SH-SY5Y (cell line): ENCODE data around the gene FYTTD1.

Experiments used
- GATA2 ChIP-seq: IDR thresholded peaks from 2 replicates; pipeline ENCODE4 v1.6.1; 2011; ENCODE audit warnings: mild to moderate bottlenecking, low read depth, low read length
- GATA3 ChIP-seq: IDR thresholded peaks from 2 replicates; pipeline ENCODE4 v1.6.1; 2011; ENCODE audit warnings: low read depth, mild to moderate bottlenecking, low read length, moderate library complexity

FYTTD1 gene, protein sequence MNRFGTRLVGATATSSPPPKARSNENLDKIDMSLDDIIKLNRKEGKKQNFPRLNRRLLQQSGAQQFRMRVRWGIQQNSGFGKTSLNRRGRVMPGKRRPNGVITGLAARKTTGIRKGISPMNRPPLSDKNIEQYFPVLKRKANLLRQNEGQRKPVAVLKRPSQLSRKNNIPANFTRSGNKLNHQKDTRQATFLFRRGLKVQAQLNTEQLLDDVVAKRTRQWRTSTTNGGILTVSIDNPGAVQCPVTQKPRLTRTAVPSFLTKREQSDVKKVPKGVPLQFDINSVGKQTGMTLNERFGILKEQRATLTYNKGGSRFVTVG

DNA sequence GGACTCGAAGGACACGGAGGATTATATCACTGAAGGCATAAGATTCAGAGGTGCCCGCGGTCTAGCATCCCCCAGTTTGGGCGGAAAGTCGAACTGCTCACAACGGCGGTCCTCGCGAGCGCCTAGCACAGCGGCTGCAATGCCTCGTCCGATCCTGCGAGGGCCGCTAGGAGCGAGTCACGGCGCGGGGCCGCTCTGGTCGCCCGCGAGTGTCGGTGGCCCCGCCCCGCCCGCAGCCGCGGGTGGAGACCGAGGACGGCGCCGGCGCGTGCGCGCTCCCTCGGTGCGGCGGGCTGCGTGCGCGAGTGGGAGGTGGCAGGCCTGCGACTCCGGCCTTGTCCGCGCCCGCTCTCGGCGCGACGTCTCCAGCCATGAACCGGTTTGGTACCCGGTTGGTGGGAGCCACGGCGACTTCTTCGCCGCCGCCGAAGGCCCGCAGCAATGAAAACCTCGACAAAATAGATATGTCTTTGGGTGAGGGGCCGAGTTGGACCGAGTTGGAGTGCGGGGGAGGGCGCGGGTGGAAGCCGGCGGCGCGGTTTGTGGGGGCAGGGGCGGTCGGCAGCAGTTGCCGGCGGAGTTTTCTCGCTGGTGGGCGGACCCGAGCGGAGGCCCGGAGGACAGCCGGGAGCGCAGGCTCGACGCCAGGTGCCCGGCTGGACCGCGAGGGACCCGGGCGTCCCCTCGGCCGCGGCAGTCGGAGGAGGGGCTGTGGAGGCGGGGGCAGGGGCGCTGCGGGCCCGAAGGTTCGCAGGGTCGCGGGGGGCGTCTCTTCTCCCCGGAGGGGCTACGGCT is at the start of gene FYTTD1:
FYTTD1 (plus strand) TSS at position 283 of the 795 bp plus-strand sequence; CDS start at position 372, 89 bp downstream.
- TF ChIP-seq GATA2: no peak
- TF ChIP-seq GATA3: no peak

GRCh38 chr3:197700095-197700494 is 49.6 kb upstream of the FYTTD1 start:
- TF ChIP-seq GATA3: no peak
- TF ChIP-seq GATA2: no peak

DNA sequence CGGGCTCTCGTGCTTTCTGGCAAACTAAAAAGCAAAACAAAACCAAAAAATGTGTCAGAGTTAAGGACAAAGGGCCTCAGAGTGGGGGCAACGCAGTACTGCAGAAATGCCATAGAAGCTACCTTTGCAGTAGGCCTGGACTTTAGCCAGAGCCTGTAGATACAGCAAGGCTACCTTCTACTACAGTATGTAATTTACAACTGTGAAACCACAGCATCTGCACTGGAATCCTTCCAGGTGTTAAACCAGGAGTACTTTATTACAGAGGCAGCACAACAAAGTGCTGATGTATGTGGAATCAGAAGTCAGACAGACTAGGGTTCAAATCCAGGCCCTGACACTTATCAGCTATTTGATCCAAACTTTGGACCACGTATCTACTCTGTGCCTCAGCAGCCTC is 47.8 kb upstream of the FYTTD1 start:
- TF ChIP-seq GATA2 (no peak), GATA3 (no peak)

DNA sequence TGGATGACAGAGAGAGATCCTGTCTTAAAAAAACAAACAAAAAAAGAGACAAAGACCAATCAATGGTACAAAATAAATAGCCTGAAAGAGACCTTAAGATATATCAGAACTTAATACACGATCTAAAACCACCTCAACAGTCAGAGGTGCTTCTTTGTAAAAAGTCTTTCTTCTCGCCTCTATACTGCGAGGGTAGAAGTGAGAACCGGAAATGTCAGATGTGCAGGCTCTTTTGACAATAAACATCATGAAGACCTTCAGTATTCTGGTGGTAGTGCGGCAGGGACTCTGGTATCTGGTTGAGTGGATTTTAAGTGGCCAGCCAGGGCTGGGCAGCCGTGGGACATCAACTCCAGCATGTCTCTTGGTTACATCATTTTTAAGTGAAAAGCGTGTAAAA is 43.0 kb upstream of the FYTTD1 start:
- TF ChIP-seq GATA3: no peak
- no peak for TF ChIP-seq GATA2

DNA sequence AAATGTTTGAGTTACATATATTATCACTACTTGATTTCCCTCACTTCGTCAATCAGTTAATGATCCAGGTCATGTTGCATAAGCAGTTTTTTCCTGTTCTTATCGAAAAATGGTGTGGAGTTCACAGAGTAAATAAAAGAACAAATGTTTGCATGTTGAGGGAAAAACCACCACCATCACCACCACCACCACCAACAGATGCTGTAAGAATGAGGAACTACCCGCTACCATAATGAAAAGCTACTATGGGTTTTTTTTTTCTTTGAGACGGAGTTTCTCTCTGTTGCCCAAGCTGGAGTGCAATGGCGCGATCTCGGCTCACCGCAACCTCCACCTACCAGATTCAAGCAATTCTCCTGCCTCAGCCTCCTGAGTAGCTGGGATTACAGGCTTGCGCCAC is 40.5 kb upstream of the FYTTD1 start:
- TF ChIP-seq GATA2 (no peak), GATA3 (no peak)

DNA sequence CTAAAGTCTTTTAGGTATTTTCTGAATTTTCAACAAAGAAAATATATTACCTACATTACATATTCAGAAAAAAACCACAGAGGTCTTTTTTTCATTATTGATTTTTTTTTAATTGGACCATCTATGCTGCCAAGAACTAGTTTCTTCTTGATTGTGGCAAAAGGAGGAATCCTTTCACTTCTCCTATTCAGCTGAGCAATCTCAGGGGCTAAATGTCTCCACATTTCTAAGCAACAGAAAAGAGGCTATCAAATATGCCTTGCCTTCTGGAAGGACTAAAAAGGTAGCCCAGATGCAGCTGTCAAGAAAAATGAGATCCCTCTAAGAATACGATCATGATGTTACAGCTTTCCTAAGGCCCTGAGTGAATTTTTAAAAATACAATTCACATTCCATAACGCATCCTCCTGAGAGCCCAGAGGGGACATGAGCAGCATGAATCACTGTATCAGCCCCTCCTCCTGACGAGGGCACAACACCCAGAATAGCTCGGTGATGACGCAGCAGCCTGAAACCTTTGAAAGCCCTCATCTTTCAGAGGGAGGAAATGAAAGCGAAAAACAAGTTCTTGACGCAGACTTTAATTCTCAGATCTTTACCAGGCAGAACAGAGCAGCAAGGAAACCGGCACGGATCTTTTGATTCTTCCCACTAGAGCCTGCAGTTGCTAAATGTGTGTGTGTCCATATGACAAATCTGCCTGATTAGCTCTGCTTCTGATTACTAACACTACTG is 37.5 kb upstream of the FYTTD1 start:
- no peak for TF ChIP-seq GATA3

DNA sequence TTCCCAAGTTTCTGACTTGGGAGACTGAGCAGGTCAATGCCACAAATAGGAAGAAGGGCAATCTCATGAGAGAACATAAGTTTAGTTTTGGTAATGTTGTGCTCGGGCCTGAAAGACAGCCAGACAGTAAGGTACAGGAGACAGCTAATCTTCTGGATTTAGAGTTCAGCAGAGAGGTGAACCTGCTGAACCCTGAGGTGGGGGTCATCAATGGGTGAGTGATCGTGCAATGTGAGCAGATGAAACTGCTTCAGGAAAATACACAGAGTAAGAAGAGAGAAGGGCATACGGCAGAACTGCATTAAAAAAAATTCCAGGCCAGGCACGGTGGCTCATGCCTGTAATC is 36.2 kb upstream of the FYTTD1 start:
- no peak for TF ChIP-seq GATA3
- TF ChIP-seq GATA2: no peak

DNA sequence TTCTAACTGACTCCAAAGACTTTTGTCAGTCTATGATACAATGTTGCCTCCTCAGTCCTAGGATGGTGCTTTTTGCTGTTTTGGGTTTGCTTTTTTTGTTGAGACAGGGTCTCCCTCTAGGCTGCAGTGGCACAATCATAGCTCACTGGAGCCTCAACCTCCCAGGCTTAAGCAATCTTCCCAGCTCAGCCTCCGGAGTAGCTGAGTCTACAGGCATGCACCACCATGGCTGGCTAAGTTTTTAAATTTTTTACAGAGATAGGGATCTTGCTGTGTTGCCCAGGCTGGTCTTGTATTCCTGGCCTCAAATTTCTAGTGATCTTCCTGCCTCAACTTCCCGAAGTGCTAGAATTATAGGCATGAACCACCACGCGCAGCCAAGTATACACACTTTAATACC is 35.4 kb upstream of the FYTTD1 start:
- no peak for TF ChIP-seq GATA2
- no peak for TF ChIP-seq GATA3

- TF ChIP-seq GATA2 (no peak), GATA3 (no peak)
These were observed 30.8 kb upstream of the FYTTD1 start for GRCh38 chr3:197718891-197719290.

DNA sequence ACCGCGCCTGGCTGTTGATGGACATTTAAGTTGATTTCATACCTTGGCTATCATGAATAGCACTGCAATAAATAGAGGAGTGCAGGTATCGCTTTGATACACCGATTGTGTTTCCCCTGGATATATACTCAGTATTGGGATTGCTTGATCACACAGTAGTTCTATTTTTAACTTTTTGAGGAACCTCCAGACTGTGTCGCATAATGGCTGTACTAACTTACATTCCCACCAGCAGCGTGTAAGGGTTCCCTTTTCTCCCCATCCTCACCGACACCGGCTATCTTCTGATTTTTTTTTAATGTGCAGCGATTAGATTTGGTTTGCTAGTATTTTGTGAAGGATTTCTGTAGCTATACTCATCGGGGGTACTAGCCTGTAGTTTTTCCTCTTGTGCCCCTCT is 29.0 kb upstream of the FYTTD1 start:
- TF ChIP-seq GATA2 (no peak), GATA3 (no peak)

- TF ChIP-seq GATA2: no peak
- TF ChIP-seq GATA3: no peak
These were observed 26.9 kb upstream of the FYTTD1 start for GRCh38 chr3:197722734-197723133.

- TF ChIP-seq GATA3 (no peak), GATA2 (no peak)
These were observed 21.2 kb upstream of the FYTTD1 start for GRCh38 chr3:197728487-197728886.

DNA sequence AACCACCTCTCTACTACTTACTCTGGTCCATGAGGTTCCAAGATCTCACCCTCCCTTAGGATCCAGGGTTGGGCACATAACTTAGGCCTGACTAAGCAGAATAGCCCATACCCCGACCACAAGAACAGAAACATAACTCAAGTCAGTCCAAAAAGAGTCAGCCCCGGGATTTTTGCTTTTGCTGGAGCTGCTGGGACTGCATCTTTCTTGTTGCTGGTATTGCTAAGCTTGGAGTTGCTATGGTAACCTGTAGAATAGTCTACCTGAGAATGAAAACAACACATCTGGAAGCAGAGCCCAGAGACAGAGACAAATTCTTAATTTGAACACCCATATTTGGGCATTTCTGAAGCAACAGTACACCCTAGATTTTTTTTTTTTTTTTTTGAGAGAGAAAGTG is 19.5 kb upstream of the FYTTD1 start:
- TF ChIP-seq GATA2: no peak

DNA sequence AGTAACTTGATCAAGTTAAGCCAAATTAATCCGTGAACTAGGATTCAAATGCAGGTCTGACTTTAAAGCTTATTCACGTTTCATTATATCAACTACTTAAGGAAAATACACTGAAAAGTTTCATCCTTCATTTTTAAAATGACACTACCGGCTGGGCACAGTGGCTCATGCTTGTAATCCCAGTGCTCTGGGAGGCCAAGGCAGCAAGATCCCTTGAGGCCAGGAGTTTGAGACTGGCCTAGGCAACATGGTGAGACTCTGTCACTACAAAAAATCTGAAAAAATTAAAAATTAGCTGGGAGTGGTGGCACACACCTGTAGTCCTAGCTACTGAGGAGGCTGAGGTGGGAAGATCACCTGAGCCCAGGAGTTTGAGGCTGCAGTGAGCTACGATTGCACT is 16.6 kb upstream of the FYTTD1 start:
- TF ChIP-seq GATA2 (no peak), GATA3 (no peak)
